Type B pancreatic cell (in vitro differentiated cells): Measurements from ENCODE around the gene SCAMP1. TPM values are rescaled to one million over a fixed set of nuclear protein-coding genes. Genes with fewer than 3 reads are reported as not detected.
A peak's percentile ranks its signal among the peaks of the same experiment; 100 is the strongest.
"Not testable (repeated sequence)": the region's sequence is repeated elsewhere in the genome, so short reads cannot be mapped to it uniquely, and the experiment has no call there.

Experiments used
- DNase-seq: peaks from one replicate; pipeline ENCODE4 v3.0.0; 2021; ENCODE audit warnings: mixed read lengths; ENCODE audit not compliant: unreplicated experiment; ENCODE audit errors: extremely low spot score
- H3K27ac Mint-ChIP-seq: 2 replicates; pipeline ENCODE4 v1.8.0; 2021; ENCODE audit warnings: mild to moderate bottlenecking, mixed read lengths
- H3K27me3 Mint-ChIP-seq: 2 replicates; pipeline ENCODE4 v1.8.0; 2021; ENCODE audit warnings: mixed read lengths
- H3K36me3 Mint-ChIP-seq: 2 replicates; pipeline ENCODE4 v1.8.0; 2021; ENCODE audit warnings: mixed read lengths
- H3K4me1 Mint-ChIP-seq: one replicate; pipeline ENCODE4 v1.8.0; 2021; ENCODE audit warnings: mixed read lengths; ENCODE audit not compliant: unreplicated experiment
- H3K4me3 Mint-ChIP-seq: 2 replicates; pipeline ENCODE4 v1.8.0; 2021; ENCODE audit warnings: mild to moderate bottlenecking, mixed read lengths
- H3K9me3 Mint-ChIP-seq: 2 replicates; pipeline ENCODE4 v1.8.0; 2021; ENCODE audit warnings: mixed read lengths
- total RNA-seq: library from RNA; stranded (reverse); gene quantifications from 2 replicates; pipeline ENCODE4 v1.2.1, GENCODE V29; 2021; ENCODE audit warnings: low replicate concordance
- TF ChIP-seq, protein P1 (sequence below): fragments of 200-600 bp; sonication (generic); conservative IDR thresholded peaks from 2 replicates; pipeline ENCODE4 v1.5.0; 2021; ENCODE audit warnings: antibody characterized with exemption, mild to moderate bottlenecking

The SCAMP1 gene
- total RNA-seq, 1 donor from 2014 or later = 50.8 TPM

GRCh38 chr5:78353520-78353919 is 6.9 kb upstream of the SCAMP1 start:
- peaks cover 3% of the 10 kb centered on the region for H3K36me3 Mint-ChIP-seq
- no peaks in the 10 kb centered on the region for H3K4me1 Mint-ChIP-seq
- no peaks in the 10 kb centered on the region for H3K27me3 Mint-ChIP-seq
- H3K9me3 Mint-ChIP-seq = no peaks in the 10 kb centered on the region
- TF ChIP-seq, protein P1, sequence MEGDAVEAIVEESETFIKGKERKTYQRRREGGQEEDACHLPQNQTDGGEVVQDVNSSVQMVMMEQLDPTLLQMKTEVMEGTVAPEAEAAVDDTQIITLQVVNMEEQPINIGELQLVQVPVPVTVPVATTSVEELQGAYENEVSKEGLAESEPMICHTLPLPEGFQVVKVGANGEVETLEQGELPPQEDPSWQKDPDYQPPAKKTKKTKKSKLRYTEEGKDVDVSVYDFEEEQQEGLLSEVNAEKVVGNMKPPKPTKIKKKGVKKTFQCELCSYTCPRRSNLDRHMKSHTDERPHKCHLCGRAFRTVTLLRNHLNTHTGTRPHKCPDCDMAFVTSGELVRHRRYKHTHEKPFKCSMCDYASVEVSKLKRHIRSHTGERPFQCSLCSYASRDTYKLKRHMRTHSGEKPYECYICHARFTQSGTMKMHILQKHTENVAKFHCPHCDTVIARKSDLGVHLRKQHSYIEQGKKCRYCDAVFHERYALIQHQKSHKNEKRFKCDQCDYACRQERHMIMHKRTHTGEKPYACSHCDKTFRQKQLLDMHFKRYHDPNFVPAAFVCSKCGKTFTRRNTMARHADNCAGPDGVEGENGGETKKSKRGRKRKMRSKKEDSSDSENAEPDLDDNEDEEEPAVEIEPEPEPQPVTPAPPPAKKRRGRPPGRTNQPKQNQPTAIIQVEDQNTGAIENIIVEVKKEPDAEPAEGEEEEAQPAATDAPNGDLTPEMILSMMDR = no peak
- H3K4me3 Mint-ChIP-seq = no peak overlapping the region
- DNase-seq = no peak
- no peak overlapping the region for H3K27ac Mint-ChIP-seq

DNA sequence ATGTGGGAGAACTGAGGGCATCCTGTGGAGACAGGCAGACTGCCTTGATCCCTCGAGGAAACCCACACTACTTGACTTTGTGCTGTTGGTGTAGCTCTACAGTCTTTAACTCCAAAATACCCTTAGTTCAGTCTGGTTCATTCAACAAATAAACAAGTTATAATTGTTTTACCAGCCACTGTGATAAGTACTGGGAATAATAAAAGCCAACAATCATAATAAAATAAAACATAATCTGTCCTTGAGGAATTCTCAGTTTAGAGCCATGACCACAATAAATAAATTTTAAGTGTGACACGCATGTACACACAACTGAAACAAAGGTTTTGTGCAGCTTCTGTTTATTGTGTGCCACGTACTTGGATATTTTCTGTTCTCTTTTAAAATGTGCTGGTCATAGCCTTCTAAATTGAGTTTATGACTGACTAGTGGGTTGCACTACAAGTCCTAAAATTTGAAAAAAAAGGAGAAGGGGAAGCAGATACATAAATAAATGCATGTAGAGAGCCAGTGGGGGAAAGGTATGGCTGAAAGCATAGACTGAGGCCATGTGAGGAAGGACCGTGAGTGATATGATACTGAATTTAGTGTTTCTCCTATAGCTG is 6.2 kb upstream of the SCAMP1 start:
- Mint-ChIP-seq H3K4me1 (peaks cover 6% of the 10 kb centered on the region), H3K9me3 (no peaks in the 10 kb centered on the region), H3K36me3 (peaks cover 5% of the 10 kb centered on the region), H3K27ac (no peak overlapping the region), H3K4me3 (no peak overlapping the region), H3K27me3 (no peaks in the 10 kb centered on the region)
- no peak for DNase-seq
- TF ChIP-seq, protein P1 = no peak

DNA sequence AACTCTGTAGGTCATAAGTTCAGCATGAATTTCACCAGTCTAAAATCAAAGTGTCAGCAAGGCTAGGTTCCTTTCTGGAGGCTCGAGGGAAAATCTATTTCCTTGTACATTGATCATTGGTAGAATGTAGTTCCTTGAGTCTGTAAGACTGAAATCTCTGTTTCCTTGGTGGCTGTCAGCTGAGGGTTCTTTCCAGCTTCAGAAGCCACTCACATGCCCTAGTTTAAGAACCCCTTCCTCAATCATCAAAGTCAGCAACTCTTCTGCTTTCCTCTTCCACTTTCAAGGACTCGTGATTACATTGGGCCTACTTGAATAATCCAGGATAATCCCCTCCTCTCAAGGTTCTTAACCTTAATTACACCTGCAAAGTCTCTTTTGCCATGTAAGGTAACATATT is 4.9 kb upstream of the SCAMP1 start:
- no peak for DNase-seq
- Mint-ChIP-seq H3K4me3 (no peak overlapping the region), H3K9me3 (no peaks in the 10 kb centered on the region), H3K27ac (no peak overlapping the region), H3K36me3 (peaks cover 9% of the 10 kb centered on the region), H3K27me3 (no peaks in the 10 kb centered on the region), H3K4me1 (peaks cover 14% of the 10 kb centered on the region)
- TF ChIP-seq, protein P1 = no peak

- H3K27me3 Mint-ChIP-seq, H3K9me3 Mint-ChIP-seq, DNase-seq, H3K36me3 Mint-ChIP-seq: not testable (repeated sequence)
- peaks cover 32% of the 10 kb centered on the region for H3K4me1 Mint-ChIP-seq
- H3K27ac Mint-ChIP-seq = peak overlapping the region; percentile 92
- peak overlapping the region; percentile 97 for H3K4me3 Mint-ChIP-seq
Observed at GRCh38 chr5:78359455-78359830, 974 bp upstream of the SCAMP1 start.

- DNase-seq = no peak
- Mint-ChIP-seq H3K27ac (peak overlapping the region; percentile 92), H3K36me3 (peaks cover 9% of the 10 kb centered on the region), H3K27me3 (no peaks in the 10 kb centered on the region), H3K9me3 (no peaks in the 10 kb centered on the region), H3K4me3 (peak overlapping the region; percentile 97), H3K4me1 (peaks cover 32% of the 10 kb centered on the region)
- TF ChIP-seq, protein P1 = no peak
Observed at GRCh38 chr5:78360674-78360923, 182 bp downstream of the SCAMP1 start.

DNA sequence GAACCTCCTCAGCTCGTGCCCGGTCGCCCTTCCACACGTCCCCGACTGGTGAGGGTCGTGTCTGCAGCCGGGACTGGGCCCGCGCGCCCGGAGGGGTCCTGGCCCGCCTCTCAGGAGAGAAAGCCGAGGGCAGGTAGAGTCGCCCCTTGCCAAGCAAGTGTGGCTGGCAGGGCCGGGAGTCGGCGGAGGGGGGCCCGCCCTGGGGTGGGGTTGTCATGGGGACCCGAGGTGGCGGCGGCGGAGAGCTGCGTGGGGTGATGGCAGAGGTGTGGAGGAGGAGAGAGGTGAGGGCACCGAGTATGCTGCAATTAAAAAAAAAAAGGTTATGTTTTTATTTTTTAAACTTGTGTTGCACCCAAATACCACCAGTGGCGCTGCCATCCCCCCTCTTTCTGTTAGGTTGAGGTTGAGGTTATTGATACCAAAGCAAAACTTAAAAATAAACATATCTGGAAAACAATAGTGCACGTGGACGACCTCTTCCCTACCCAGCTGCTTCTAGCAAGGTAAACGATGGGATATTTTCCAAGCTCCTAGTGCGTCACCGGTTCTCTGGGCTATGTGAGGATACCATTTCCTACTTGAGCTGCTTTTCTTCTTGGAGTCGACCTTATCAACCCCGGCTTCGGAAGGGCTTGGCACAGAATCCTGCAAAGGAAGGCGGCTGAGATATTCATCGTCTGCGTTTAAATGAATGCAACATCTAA is 660 bp downstream of the SCAMP1 start:
- Mint-ChIP-seq H3K9me3 (no peaks in the 10 kb centered on the region), H3K27me3 (no peaks in the 10 kb centered on the region), H3K4me3 (peak overlapping the region; percentile 97), H3K27ac (peak overlapping the region; percentile 92), H3K36me3 (peaks cover 9% of the 10 kb centered on the region), H3K4me1 (peaks cover 32% of the 10 kb centered on the region)
- peak; percentile 73 for DNase-seq
- TF ChIP-seq, protein P1 = peak; percentile 56
